GM21390 (cell line): ENCODE measurements around the gene EYA2.
"Not testable (repeated sequence)": the region's sequence is repeated elsewhere in the genome, so short reads cannot be mapped to it uniquely, and the experiment has no call there.

ENCODE experiments used
- ATAC-seq: cut with Tn5 transposase; IDR thresholded peaks from one replicate; pipeline ENCODE4 v1.9.1; 2021; ENCODE audit not compliant: unreplicated experiment

The EYA2 gene, protein sequence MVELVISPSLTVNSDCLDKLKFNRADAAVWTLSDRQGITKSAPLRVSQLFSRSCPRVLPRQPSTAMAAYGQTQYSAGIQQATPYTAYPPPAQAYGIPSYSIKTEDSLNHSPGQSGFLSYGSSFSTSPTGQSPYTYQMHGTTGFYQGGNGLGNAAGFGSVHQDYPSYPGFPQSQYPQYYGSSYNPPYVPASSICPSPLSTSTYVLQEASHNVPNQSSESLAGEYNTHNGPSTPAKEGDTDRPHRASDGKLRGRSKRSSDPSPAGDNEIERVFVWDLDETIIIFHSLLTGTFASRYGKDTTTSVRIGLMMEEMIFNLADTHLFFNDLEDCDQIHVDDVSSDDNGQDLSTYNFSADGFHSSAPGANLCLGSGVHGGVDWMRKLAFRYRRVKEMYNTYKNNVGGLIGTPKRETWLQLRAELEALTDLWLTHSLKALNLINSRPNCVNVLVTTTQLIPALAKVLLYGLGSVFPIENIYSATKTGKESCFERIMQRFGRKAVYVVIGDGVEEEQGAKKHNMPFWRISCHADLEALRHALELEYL

DNA sequence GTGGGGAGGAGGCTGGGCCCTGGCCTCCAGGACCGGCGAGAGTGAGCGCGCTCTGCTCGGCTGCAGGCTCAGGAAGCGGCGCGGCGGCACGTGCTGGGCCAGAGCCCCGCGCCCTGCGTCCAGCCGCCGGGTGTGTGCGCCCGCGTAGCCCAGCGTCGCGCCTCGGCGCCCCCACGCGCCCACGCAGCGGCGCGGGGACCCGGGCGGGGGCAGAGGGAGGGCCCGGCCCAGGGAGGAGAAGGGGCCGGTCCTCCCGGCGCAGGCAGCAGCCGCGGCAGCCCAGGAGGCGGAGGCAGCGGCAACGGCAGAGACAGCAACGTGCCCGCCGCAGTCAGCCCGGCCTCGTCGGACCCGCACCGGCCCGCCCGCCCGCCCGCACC lies at the start of gene EYA2:
EYA2 (plus strand) TSS at position 265 of the 380 bp plus-strand sequence. CDS start 95,168 bp downstream, outside the sequence.
- no peak for ATAC-seq

GRCh38 chr20:46844965-46845364 lies 49.7 kb upstream of the EYA2 start:
- no peak for ATAC-seq

GRCh38 chr20:46849269-46849668 lies 45.4 kb upstream of the EYA2 start:
- no peak for ATAC-seq

DNA sequence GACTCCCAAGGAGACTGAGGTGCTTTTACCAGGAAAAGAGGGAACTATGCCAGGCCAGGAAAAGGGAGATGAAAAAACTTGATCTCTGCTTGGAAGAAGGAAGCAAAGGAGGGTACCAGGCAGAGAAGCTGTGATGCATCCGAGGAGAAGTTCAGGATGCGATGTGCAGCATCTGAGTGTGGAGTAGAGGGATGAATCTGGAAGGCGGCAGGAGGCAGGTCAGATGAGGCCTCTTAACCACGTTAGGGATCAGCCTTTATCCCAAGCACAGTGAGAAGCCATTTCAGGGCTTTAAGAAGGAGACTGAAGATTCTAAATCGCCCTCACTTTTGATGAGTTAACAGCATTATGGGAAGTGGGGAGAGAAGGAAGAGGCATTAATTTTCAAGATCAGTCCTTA lies 44.9 kb upstream of the EYA2 start:
- ATAC-seq = no peak

- ATAC-seq = no peak
Observed at GRCh38 chr20:46850416-46850815, 44.2 kb upstream of the EYA2 start.

DNA sequence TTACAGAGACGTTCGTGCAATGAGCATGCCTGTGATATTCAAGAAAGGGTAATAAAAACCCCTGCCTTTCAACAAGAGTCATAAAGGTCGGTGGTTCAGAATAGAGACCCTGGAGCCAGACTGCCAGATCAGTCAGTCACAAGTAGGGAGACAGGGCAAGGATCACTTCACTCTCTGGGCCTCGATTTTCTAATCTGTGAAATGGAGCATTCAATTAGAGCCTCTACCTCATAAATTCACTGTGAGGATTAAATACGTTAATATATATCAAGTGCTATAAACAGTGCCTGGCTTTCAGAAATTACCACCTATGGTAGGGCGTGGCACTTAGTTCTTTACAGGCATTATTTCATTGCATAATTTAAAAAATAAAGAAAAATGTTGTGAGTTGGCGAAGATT lies 43.7 kb upstream of the EYA2 start:
- no peak for ATAC-seq

DNA sequence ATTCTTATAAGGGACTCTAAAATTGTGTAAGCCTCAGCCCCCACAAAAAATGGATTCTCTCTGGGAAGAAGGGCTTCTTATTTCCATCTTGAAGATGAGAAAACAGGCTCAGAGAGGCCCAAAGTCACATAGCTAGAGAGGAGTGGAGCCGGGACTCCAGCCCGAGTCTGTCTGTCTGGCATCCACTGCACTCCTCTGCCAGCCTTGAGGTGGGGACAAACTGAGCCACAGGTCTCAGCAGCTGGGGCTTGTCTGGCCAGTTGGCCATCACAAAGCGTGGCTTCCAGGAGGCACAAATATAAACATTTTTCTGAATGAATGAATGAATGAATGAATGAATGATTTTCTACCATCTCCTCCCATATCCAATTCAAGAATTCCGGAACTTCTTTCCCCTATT lies 42.9 kb upstream of the EYA2 start:
- no peak for ATAC-seq

DNA sequence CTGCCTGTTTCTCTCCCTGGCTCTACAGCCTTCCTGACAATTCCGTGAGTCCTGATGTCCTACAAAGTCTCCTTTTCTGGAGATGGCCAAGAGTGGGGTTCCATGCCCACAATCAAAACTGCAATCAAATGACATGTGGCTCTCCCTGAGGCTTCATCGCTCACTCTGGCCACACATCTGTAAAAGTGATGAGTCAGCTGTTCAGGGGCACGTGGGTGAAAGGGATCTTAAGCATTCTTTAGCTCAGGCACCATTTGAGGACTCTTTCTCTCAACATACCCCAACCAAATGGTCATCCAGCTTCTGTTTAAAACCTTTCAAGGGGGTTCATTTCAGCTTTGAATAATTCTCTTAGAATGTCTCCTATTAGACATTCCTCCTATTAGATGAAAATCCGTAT lies 42.3 kb upstream of the EYA2 start:
- no peak for ATAC-seq

- no peak for ATAC-seq
Observed at GRCh38 chr20:46853926-46854325, 40.7 kb upstream of the EYA2 start.

GRCh38 chr20:46857061-46857831 lies 37.4 kb upstream of the EYA2 start:
- ATAC-seq = no peak

DNA sequence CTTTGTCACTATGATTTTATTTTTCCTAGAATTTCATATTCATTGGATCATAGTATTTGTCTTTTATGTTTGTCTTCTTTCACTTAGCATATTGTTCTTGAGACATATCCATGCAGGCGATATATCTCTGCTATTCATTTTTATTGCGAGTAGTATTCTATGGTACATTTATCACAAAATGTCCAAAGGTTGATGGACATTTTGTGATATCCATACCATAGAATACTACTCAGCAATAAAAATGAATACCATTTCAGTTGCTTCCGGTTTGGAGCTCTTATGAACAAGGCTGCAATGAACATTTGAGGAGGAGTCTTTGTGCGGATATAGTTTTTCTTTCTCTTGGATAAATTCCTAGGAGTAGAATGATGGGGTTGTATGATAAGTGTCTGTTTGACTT lies 28.8 kb upstream of the EYA2 start:
- ATAC-seq = no peak

DNA sequence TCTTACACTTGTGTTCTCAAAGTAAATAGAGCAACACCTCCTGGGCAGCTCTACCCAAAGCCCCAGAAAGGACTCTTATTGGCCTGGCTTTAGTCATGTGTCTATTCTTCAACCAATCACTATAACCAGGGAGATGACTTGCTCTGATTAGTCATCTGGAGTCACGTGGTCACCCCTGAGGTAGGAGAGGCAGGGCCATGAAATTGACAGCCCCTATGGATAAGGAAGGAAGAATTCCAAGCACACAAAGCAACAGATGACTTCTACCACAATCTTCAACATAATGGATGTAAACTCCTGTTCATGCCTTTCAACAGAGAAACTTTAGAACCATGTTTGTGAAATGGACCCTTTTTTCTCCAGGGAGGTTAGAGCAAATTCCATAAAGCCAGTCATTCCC lies 24.6 kb upstream of the EYA2 start:
- no peak for ATAC-seq

DNA sequence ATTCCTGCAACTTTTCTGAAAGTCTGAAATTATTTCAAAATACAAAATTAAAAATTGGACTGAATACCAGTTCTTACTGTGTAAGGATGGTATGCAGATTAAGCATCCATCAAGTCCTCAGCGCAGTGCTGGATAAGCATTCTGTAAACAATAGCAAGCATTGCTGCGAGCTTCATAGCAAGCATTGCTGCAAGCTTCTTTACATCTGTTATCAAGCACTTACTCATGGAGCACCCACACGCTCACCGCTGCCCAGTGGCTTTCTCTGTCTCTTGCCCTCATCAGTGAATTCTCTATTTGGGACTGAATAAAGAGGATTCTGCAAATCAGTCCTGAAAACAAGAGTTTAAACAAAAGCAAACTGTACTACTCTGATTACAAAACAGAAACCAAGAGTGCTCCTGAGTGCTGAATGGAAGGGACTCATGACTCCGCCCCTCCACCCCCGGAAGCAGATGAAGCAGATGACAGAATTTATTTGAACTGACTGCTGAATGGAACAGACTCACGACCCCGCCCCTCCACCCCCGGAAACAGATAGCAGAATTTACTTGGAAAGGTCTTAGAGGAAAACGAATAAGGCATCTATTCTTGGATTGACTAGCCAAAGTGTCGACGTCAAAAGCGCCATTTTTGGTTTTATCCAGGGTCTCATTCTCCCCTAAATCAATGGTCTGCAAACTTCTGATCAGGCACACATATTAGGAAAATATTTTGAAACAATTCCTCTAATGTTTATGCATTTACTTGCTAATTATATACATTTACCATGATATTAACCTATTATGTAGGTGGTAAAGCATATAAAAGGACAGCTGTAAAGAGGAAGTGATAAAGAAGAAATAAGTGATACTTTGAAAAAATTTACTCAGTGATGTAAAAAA lies 22.1 kb upstream of the EYA2 start:
- ATAC-seq = no peak

- ATAC-seq = no peak
Observed at GRCh38 chr20:46875059-46875458, 19.6 kb upstream of the EYA2 start.

DNA sequence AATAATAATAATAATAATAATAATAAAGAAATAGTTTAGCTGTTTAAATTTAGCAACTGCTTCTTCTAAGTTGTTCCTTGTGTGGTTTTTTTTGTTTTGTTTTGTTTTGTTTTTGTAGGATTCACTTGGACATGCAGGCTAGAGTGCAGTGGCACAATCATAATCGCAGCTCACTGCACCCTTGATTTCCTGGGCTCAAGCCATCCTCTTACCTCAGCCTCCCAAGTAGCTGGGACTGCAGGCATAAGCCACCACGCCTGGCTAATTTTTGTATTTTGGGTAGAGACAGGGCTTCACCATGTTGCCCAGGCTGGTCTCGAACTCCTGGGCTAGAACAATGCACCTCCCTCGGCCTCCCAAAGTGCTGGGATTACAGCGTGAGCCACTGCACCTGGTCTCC lies 15.3 kb upstream of the EYA2 start:
- ATAC-seq = no peak

DNA sequence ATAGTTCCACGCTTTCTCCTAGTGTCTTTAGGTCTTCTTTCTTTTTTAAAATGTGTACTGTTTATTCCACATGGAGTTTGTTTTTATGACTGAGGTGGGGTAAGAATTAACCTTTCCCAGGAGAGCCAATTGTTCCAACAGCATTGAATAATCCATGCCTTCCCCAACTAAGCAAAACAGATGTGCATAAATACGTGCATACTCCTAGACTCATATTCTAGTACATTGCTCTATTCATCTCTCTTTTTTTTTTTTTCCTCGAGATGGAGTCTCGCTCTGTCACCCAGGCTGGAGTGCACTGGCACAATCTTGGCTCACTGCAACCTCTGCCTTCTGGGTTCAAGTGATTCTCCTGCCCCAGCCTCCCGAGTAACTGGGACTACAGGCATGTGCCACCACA lies 14.7 kb upstream of the EYA2 start:
- ATAC-seq = not testable (repeated sequence)

GRCh38 chr20:46883892-46884291 lies 10.8 kb upstream of the EYA2 start:
- no peak for ATAC-seq

DNA sequence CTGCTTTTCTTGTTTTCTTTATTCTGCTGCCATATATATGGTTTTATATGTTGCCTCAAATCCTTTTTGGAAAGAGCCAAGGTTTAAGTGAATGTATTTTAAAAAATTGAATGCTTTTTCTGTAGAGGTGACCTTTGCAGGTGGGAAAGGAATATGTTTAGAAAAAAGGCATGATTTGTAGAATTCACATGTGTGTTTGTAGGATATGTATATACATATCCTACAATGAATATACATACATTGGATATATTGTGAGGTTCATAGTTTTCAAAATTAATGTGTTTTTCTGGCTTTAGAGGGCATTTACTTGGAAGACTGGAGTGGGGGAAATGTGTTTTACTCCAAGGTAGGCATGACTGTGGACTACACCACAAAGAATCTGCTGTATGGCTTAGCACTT lies 4.0 kb upstream of the EYA2 start:
- no peak for ATAC-seq

DNA sequence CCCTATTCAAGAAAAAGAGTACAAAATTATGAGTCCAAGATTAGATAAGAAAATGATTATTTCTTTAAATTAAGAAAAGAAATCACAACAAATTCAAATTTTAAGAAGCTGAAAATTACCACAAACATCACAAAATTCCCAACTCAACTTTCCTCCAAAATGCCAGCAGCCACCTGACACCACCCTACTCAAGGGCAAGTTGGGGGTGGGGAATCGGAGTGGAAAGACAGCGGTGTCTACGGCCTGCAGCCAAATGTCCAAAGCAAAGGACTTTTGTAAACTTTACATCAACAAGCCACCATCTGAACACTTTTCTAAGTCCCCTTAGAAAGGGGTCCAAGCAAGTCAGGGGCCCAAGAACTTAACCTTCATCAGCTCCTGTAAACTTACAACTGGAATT lies 1.6 kb upstream of the EYA2 start:
- ATAC-seq = no peak

DNA sequence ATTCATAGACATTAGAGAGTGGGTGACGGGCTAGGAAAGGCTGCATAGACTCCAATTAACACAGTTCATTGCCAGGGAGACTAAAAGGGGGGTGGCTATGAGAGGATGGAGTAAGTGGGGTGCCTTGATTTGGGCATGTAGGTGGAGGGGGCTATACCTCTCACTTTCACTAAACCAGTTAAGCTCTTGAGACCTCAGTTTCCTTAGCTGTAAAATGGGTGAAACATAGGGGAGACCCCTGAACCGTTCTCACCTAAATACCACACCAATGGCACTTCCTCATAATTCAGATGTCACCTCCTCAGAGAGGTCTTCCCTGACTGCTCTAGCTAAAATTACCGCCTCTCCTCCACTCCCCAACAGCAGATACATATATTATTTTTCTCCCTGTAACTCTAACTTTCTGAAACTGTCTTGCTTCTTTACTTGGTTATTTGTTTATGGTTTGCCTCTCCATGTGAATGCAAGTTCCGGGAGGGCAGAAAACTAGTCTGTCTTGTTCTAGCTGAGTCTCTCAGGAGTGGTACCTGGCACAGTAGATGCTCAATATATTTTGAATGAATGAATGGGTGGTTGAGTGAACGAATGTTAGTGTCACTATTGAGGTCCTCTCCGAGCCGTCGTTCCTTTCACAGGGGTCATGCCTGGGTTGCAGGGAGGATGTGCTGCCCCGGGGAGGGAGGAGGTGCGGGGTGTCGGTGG lies 615 bp upstream of the EYA2 start:
- no peak for ATAC-seq
